HG03342 (cell line): ENCODE data around the gene MGAT4B.

Experiments used
- ATAC-seq: cut with Tn5 transposase; IDR thresholded peaks from one replicate; pipeline ENCODE4 v1.9.1; 2021; ENCODE audit warnings: mild to moderate bottlenecking, moderate library complexity; ENCODE audit not compliant: unreplicated experiment

Gene MGAT4B

DNA sequence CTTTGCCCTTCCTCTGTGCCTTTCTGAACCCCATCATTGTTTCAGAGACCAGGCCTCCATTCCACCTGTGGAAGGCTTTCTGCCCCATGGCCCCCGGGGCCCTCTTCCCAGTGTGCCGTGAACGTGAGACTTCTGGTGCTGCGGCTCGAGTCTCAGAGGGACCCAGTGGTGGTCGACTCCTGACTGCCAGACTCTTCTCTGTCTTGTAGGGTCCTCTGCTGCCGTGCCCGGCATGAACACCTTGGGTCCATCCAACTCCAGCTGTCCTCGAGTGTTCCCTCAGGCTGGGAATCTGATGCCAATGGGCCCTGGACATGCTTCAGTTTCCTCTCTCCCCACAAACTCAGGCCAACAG lies 33.0 kb downstream of the MGAT4B start:
- no peak for ATAC-seq

DNA sequence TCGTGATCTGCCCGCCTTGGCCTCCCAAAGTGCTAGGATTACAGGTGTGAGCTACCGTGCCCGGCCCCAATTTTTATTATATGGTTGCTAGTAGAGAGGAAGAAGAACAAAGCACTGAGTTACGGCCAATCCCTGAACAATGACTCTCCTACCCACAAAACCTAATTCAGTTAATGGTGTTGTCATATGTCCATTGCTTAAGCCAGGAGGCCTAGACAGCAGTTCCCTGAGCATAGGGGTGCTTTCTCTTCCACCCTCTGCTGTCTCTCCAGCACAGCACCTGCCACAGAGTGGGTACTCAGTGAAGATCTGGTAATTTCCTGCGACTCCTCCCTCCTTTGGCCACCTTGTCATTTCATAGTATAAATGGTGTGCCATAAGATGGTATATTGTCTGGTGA lies 34.3 kb downstream of the MGAT4B start:
- no peak for ATAC-seq

DNA sequence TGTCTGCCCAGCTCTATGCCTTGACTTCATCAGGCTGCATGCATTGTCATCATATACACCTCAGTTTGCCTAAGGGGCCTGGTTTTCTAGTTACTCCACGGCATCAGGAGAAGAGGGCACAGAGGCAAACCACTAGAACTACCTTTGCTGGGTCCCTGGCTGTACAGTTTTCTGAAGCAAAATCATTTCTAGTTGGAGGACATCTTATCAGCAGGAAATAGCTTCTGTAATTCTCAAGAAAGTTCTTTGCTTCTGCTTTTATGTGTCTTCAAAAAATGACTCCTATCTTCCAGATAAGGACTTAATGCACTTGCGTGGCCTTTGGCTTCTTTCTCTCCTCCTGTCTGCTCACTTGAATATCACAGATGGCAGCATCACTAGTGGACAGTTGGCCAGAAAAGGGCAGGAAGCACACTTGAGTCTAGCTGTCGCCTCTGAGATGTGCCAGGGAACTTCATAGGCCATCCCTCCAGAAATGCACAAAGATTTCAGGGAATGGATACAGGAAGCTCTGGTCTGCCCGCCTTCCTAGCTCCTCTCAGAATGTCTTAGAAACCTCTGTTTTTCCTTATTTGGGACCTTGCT lies 35.3 kb downstream of the MGAT4B start:
- ATAC-seq: no peak

DNA sequence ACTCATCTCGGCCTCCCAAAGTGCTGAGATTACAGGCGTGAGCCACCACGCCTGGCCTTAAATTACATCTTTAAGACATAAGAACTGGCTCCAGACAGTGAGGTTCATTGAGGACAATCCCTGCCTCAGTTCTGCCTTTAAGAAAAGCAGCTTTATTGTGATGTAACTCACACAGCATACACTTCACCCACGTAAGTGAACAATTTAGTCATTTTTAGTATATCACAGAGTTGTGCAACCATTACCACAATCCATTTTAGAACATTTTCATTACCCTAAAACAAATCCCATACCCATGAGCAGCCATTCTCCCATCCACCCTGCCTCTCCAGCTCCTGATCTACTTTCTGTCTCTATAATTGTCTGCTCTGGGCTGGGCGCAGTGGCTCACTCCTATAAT lies 36.9 kb downstream of the MGAT4B start:
- ATAC-seq: no peak

GRCh38 chr5:179769271-179769670 lies 37.4 kb downstream of the MGAT4B start:
- ATAC-seq: no peak

- ATAC-seq: no peak
Measured at GRCh38 chr5:179768326-179769085, 38.2 kb downstream of the MGAT4B start.

DNA sequence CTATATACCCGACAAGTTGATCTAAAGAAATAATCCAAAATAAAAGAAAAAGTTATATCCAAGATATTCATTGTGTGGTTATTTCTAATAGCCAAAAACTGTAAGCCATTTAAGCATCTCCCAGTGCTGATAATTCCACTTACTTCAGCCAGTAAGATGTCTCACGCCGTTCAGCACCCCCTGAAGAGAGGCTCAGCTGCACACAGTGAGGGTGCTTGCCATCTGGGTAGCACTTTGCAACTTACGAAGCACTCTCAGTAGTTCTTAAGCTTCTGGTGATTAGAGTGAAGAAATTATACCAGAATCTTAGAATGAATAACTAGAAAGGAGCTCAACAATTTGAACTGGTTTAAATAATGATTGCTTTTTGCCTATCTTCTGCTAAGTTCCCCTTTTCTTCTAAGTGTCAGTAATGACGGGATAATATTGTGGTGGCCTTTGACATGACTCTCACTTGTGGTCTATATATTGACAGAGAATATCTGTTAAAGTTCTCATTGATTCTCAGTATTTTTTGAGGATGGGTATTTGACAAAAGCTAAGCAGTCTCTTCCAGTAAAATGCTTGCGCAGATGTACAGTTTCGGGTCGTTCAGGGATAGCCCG lies 39.1 kb downstream of the MGAT4B start:
- ATAC-seq: no peak

DNA sequence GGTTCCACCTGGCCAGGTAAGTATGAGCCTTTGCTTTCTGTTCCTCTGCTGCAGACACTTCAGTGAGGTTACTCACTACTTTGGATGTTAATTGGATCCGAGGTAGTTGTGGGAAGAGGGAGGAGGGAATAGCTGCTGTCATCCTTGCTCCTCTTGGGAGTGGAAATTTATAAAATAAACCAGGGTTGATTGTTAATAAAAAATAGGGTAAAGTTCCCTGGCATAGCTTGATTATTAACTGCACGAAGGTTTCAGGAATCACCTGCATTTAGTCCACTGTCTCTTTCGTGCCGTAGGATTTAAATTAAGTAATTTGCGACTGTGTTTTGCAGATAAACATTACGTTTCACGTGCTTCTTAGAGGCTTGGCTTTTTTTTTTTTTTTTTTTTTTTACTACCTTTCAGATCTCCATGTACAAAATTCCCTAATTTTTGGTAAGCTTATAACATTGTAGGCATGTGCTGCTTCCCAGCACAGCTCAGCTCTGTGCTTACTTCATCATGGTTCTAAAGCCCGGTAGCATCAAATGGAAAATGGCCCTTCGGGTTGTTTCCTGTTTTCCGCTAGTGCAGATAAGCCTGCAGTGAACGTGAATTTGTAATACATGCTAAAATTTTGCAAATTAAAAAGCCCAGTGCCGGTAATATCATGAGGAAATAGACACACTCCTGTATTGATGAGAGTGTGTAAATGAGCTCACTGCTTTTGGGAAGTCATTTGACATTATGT lies 39.8 kb downstream of the MGAT4B start:
- ATAC-seq: no peak

DNA sequence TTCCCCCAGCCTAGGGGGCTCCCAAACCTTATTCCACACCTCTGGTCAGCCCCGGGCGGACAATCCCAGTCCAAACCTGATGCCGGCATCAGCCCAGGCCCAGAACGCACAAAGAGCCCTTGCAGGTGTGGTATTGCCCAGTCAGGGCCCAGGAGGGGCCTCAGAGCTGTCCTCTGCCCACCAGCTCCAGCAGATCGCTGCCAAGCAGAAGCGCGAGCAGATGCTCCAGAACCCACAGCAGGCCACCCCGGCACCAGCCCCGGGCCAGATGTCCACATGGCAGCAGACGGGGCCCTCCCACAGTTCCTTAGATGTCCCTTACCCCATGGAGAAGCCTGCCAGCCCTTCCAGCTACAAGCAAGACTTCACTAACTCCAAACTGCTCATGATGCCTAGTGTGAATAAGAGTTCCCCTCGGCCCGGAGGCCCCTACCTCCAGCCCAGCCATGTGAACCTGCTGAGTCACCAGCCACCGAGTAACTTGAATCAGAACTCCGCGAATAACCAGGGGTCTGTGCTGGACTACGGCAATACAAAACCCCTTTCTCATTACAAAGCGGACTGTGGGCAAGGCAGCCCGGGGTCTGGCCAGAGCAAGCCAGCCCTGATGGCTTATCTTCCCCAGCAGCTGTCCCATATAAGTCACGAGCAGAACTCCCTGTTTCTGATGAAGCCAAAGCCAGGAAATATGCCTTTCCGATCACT lies 40.5 kb downstream of the MGAT4B start:
- ATAC-seq: no peak

GRCh38 chr5:179765400-179765799 lies 41.3 kb downstream of the MGAT4B start:
- no peak for ATAC-seq

GRCh38 chr5:179764056-179764455 lies 42.6 kb downstream of the MGAT4B start:
- no peak for ATAC-seq

DNA sequence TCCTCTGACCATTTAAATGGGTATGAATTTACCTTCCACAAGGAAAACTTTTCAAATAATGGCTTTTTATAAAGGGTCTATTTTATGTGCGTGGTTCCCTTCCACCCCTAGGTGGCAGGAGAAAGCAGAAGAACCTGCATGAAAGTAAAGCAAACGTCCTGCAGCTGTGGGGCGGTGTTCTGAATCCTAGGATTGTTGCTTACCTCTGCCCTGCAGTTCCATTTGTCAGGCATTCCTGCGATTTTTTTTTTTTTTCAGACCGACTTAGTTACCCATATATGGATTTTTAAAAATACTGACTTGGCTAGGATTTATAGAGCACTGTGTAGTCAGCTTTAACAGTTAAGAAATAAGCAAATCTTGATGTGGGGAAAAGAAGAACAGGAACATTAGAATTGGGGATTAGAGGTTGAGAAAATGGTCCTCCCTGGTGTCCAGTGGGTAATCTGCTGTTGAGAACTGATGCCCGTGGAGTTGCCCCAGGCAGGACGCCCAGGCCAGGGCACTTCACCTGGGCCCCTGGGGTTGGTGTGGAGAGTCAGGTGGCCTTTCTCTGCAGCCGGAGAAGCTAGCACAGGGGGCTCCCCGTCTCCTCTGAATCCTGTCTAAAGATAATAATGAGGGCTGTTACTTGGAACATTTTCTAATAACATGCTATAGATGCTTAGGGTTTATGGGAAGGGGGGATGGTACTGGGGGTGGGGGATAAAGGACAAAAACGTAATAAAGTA lies 43.3 kb downstream of the MGAT4B start:
- no peak for ATAC-seq

- ATAC-seq: no peak
Measured at GRCh38 chr5:179762781-179763176, 43.9 kb downstream of the MGAT4B start.

DNA sequence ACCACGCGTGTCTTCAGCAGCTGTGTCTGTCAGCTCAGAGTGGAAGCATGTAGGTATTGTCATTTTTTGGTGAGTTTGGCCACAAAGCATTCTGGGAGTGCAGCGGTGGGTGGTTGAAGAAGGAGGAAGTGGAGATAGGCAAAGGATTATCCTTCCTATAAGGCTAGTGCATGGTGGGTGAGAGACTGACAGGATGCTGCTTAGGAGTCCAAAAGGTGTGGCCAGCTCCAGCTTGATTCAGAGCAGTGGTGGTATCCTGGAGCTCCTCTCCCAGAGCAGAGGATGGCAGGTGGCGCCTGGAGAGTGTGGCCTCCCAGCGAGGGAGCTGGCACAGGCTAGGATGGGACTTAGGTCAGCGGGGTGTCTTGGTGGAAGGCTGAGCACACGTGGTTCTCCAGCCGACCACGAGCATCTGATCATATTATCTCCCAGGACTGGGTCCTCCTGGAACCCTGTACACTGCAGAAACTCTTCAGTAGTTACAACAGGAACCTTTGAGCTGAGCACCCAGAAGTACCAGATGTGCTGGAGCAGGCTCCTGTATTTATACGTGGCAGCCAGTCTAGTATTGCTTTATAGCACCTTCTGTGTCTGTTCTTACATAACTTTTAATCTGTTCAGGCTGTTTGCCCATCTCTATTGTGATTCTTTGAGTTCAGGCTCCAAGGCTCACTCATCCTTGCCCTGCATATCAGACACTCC lies 44.4 kb downstream of the MGAT4B start:
- no peak for ATAC-seq

DNA sequence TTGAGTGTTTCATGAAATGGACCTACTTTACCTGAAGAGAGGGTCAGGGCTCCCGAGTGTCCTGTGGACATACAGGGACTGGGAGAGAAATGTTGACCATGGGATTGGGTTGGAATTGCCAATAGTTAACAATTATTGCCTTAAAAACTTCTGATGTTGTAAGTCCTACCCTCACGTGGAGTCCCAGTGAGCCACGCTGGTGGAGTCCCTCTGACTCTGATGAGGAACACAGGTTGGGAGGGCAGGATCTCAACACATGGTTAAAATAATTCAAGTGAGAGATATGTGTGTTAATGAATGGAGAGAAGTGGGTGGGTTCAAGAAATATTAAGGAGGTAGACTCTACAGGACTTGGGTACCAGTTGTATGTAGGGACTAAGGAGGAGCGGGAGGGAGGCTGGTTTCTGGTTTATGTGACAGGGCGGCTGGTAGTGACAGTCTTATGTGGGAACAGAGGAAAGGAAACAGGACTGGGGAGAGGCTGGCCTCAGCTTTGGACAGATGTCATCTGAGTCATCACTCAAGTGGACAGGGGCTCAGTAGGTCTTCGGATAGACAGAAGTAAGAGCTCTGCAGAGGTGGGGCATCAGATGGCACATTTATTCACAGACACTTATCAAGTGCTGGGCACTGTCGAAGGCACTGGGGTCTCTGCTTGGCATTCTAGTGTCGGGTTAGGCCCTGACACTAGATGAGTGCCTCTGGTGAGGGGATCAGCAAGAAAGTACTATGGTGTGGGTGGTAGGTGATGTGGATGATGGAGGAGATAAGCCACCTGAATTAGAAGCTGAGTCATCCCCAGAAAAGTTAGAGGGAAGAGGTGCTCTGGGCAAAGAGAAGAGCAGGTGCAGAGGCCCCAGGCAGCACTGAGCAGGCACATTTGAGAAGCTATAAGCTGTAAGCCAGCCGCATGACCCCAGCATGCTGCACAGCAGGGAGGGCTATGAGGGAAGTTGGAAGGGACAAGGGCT lies 46.8 kb downstream of the MGAT4B start:
- peak; percentile 38 for ATAC-seq

- ATAC-seq: no peak
Measured at GRCh38 chr5:179758955-179759354, 47.7 kb downstream of the MGAT4B start.

- ATAC-seq: no peak
Measured at GRCh38 chr5:179755022-179755421, 51.6 kb downstream of the MGAT4B start.

DNA sequence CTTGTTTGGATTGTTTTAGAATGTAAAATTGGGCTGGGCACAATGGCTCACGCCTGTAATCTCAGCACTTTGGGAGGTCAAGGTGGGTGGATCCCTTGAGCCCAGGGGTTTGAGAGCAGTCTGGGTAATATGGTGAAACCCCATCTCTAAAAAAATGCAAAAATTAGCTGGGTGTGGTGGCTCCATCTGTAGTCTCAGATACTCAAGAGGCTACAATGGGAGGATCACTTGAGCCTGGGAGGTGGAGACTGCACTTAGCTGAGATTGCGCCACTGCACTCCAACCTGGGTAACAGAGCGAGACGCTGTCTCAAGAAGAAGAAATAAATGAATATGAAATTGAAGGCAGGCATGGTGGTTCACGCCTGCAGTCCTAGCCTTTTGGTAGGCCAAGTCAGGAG lies 52.7 kb downstream of the MGAT4B start:
- ATAC-seq: no peak
